Natural killer cell (primary cell): ENCODE data around the gene FAM131C. TPM values are rescaled to one million over a fixed set of nuclear protein-coding genes. Genes with fewer than 3 reads are reported as not detected.
A peak's percentile ranks its signal among the peaks of the same experiment; 100 is the strongest.
"Not testable (repeated sequence)": the region's sequence is repeated elsewhere in the genome, so short reads cannot be mapped to it uniquely, and the experiment has no call there.

Source experiments
- ATAC-seq, 3 donors: fragments of 150-1000 bp in 2 of 3; fragments of 200-7000 bp in 1 of 3; cut with Tn5 transposase; 1 replicate in 1 of 3; 2 replicates in 2 of 3; pipeline ENCODE4 v1.10.0; 2021; ENCODE audit warnings: mild to moderate bottlenecking in 2 of 3, moderate library complexity in 2 of 3
- DNase-seq, 2 donors: peaks; one replicate each; pipeline versions ENCODE4 v3.0.0 to v3.0.0-alpha.2; 2013 to 2021; ENCODE audit warnings: mixed read lengths in 1 of 2
- H3K27ac ChIP-seq: one replicate; pipeline ENCODE4 v1.5.1; 2013; ENCODE audit warnings: mild to moderate bottlenecking, low read length
- H3K27me3 ChIP-seq: one replicate; pipeline ENCODE4 v1.6.1; 2013; ENCODE audit warnings: low read length; ENCODE audit not compliant: control insufficient read depth, insufficient read depth
- H3K36me3 ChIP-seq: one replicate; pipeline ENCODE4 v1.6.1; 2013; ENCODE audit warnings: low read length; ENCODE audit not compliant: control insufficient read depth, insufficient read depth
- H3K4me1 ChIP-seq: one replicate; pipeline ENCODE4 v1.6.1; 2013; ENCODE audit warnings: low read length; ENCODE audit not compliant: control insufficient read depth, insufficient read depth
- H3K4me3 ChIP-seq: one replicate; pipeline ENCODE4 v1.5.1; 2013; ENCODE audit warnings: low read length
- H3K9me3 ChIP-seq: one replicate; pipeline ENCODE4 v1.6.1; 2013; ENCODE audit warnings: low read length; ENCODE audit not compliant: control insufficient read depth, insufficient read depth
- H3K27ac Mint-ChIP-seq, 2 donors: one replicate each; pipeline ENCODE4 v1.8.0; 2022; ENCODE audit warnings: mild to moderate bottlenecking in 2 of 2, mixed read lengths in 2 of 2, moderate library complexity in 1 of 2
- H3K27me3 Mint-ChIP-seq, 2 donors: one replicate each; pipeline ENCODE4 v1.8.0; 2022; ENCODE audit warnings: low read depth in 2 of 2, mixed read lengths in 2 of 2
- H3K36me3 Mint-ChIP-seq: one replicate; pipeline ENCODE4 v1.8.0; 2022; ENCODE audit warnings: mixed read lengths
- H3K4me1 Mint-ChIP-seq, 2 donors: one replicate each; pipeline ENCODE4 v1.8.0; 2022; ENCODE audit warnings: mixed read lengths in 2 of 2
- H3K4me3 Mint-ChIP-seq: one replicate; pipeline ENCODE4 v1.8.0; 2022; ENCODE audit warnings: mild to moderate bottlenecking, moderate library complexity, mixed read lengths
- H3K9me3 Mint-ChIP-seq, 2 donors: one replicate each; pipeline ENCODE4 v1.8.0; 2022; ENCODE audit warnings: mixed read lengths in 2 of 2
- WGBS: methylation state at CpG from one replicate; pipeline ENCODE4 v1.1.7; 2013; ENCODE audit warnings: missing lambda C conversion rate; ENCODE audit not compliant: insufficient coverage; 5-methylcytosine and 5-hydroxymethylcytosine counted together
- intact Hi-C: fragments of 100-400 bp; cut with micrococcal nuclease; formaldehyde crosslinking; loops from one replicate; pipeline ENCODE4 v1.14.2; 2022
- total RNA-seq, 4 donors: library from RNA; stranded (reverse); fragments of 120-200 nt in 1 of 4; gene quantifications; one replicate each; pipeline versions ENCODE4 v1.2.3 to v1.2.4, GENCODE V29; 2013 to 2022
- TF ChIP-seq, protein P1 (sequence below): fragments of 200-600 bp; IDR thresholded peaks from one replicate; pipeline ENCODE4 v1.8.0; 2022; ENCODE audit warnings: antibody characterized with exemption

FAM131C gene
- total RNA-seq, 3 donors from 2014 or later (not counting 1 experiment from before 2014, with no cell fraction given) = not detected

GRCh38 chr1:16038620-16038912 is 34.9 kb downstream of the FAM131C start:
- no peak overlapping the region for H3K27ac ChIP-seq
- Mint-ChIP-seq H3K27me3 (peaks cover 7% of the 10 kb centered on the region in 2 donors), H3K9me3 (no peaks in the 10 kb centered on the region), H3K4me1 (no peaks in the 10 kb centered on the region), H3K27ac (no peak overlapping the region), H3K4me3 (no peak overlapping the region), H3K36me3 (no peaks in the 10 kb centered on the region)
- DNase-seq (no peak), ATAC-seq (no peak)
- no peak overlapping the region for H3K4me3 ChIP-seq
- H3K4me1 ChIP-seq = no peaks in the 10 kb centered on the region
- H3K27me3 ChIP-seq = no peaks in the 10 kb centered on the region
- intact Hi-C loops = no loop called here
- H3K9me3 ChIP-seq = no peaks in the 10 kb centered on the region
- TF ChIP-seq, protein P1, sequence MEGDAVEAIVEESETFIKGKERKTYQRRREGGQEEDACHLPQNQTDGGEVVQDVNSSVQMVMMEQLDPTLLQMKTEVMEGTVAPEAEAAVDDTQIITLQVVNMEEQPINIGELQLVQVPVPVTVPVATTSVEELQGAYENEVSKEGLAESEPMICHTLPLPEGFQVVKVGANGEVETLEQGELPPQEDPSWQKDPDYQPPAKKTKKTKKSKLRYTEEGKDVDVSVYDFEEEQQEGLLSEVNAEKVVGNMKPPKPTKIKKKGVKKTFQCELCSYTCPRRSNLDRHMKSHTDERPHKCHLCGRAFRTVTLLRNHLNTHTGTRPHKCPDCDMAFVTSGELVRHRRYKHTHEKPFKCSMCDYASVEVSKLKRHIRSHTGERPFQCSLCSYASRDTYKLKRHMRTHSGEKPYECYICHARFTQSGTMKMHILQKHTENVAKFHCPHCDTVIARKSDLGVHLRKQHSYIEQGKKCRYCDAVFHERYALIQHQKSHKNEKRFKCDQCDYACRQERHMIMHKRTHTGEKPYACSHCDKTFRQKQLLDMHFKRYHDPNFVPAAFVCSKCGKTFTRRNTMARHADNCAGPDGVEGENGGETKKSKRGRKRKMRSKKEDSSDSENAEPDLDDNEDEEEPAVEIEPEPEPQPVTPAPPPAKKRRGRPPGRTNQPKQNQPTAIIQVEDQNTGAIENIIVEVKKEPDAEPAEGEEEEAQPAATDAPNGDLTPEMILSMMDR = no peak
- H3K36me3 ChIP-seq = no peaks in the 10 kb centered on the region
- 90% methylated on average over 4 of the region's 4 CpGs for WGBS

DNA sequence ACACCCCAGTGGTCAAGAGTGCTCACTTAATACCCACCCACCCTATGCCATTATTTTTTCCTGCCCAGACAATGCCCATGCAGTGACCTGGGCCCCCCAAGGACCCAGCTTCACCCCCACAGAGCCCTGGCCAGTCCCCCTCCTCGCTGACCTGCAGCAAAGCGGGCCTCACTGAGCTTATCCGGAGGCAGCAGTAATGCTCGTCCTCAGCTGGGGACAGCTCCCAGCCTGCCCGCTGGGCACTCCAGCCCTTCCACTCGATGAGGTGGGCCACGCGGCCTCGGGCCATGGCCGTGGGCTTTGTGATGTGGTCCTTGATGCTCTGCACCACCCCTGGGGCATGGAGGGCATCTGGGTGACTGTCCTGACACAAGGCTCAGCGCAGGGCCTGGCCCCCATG is 37.0 kb downstream of the FAM131C start:
- intact Hi-C loops, H3K4me1 ChIP-seq, H3K27ac ChIP-seq, H3K9me3 Mint-ChIP-seq, H3K27ac Mint-ChIP-seq, ATAC-seq, H3K9me3 ChIP-seq, H3K36me3 Mint-ChIP-seq, H3K27me3 ChIP-seq, H3K4me3 ChIP-seq, DNase-seq, H3K36me3 ChIP-seq, H3K4me1 Mint-ChIP-seq, H3K4me3 Mint-ChIP-seq, H3K27me3 Mint-ChIP-seq: not testable (repeated sequence)
- 88% methylated on average over 5 of the region's 11 CpGs for WGBS

DNA sequence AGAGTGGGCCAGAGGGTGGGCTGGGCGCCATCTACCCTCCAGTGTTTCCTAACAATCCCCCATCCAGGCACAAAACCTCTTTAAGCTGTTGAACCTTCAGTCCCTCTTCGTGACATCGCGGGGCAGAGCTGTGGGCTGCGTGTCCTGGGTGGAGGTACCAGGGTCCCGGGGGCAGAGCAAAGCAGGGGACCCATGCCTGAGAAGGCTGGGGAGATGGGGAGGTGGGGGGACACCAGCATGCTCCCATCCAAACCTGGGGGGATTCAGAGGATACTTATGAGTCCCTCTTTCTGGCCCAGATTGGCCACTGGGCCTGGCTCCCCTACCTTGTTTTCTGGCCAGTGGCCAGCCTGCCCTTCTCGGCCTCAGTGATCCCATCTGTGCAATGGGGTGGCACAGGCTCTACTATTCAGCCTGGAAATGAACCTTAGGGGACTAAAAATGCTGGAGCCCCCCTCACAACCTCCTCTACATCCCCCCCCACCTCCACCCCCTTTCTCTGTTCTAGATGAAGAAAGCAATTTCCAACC is 40.3 kb downstream of the FAM131C start:
- H3K9me3 Mint-ChIP-seq, H3K36me3 Mint-ChIP-seq, H3K4me3 Mint-ChIP-seq, ATAC-seq, H3K4me3 ChIP-seq, H3K4me1 Mint-ChIP-seq, H3K4me1 ChIP-seq, H3K36me3 ChIP-seq, DNase-seq, H3K27ac ChIP-seq, H3K27ac Mint-ChIP-seq, H3K27me3 ChIP-seq, H3K9me3 ChIP-seq, intact Hi-C loops: not testable (repeated sequence)
- peaks cover 7 to 15% of the 10 kb centered on the region in 2 donors for H3K27me3 Mint-ChIP-seq
- 78% methylated on average over 7 of the region's 7 CpGs for WGBS
- TF ChIP-seq, protein P1 = peak; percentile 0

GRCh38 chr1:16032388-16033102 is 40.9 kb downstream of the FAM131C start:
- Histone ChIP-seq H3K4me3 (no peak overlapping the region), H3K9me3 (no peaks in the 10 kb centered on the region), H3K27me3 (peaks cover 3% of the 10 kb centered on the region), H3K36me3 (no peaks in the 10 kb centered on the region), H3K27ac (no peak overlapping the region), H3K4me1 (peaks cover 3% of the 10 kb centered on the region)
- TF ChIP-seq, protein P1 = peak; percentile 53
- DNase-seq (peak; percentile 37 to 60), ATAC-seq (peak; percentile 75 to 98 (median 95))
- peaks cover 7 to 16% of the 10 kb centered on the region in 2 donors for H3K27me3 Mint-ChIP-seq
- intact Hi-C loops = no loop called here
- H3K9me3 Mint-ChIP-seq = no peaks in the 10 kb centered on the region
- no peak overlapping the region for H3K4me3 Mint-ChIP-seq
- no peak overlapping the region for H3K27ac Mint-ChIP-seq
- 66% methylated on average over 17 of the region's 18 CpGs for WGBS
- H3K36me3 Mint-ChIP-seq = no peaks in the 10 kb centered on the region
- H3K4me1 Mint-ChIP-seq = peaks cover 0 to under 1% of the 10 kb centered on the region in 2 donors
